Ecto neural progenitor cell (in vitro differentiated cells): ENCODE measurements around the gene EIF3D.
"Not testable (repeated sequence)": the region's sequence is repeated elsewhere in the genome, so short reads cannot be mapped to it uniquely, and the experiment has no call there.

ENCODE experiments used
- DNase-seq: peaks from one replicate; pipeline ENCODE4 v3.0.0-alpha.2; 2018; ENCODE audit warnings: low spot score

The EIF3D gene

GRCh38 chr22:36548606-36549005, 19.6 kb upstream of the EIF3D start:
- no peak for DNase-seq

- DNase-seq = no peak
Measured at GRCh38 chr22:36546932-36547331, 18.0 kb upstream of the EIF3D start.

GRCh38 chr22:36546092-36546804, 17.3 kb upstream of the EIF3D start:
- DNase-seq = peak; percentile 78

- no peak for DNase-seq
Measured at GRCh38 chr22:36544107-36544620, 15.2 kb upstream of the EIF3D start.

- DNase-seq = no peak
Measured at GRCh38 chr22:36541831-36542411, 13.0 kb upstream of the EIF3D start.

GRCh38 chr22:36540867-36541642, 12.1 kb upstream of the EIF3D start:
- no peak for DNase-seq

GRCh38 chr22:36538529-36538928, 9.6 kb upstream of the EIF3D start:
- no peak for DNase-seq

GRCh38 chr22:36536717-36537116, 7.8 kb upstream of the EIF3D start:
- DNase-seq = no peak

GRCh38 chr22:36533320-36533719, 4.4 kb upstream of the EIF3D start:
- not testable (repeated sequence) for DNase-seq

GRCh38 chr22:36532466-36532865, 3.5 kb upstream of the EIF3D start:
- no peak for DNase-seq

- DNase-seq = no peak
Measured at GRCh38 chr22:36528341-36528740, 625 bp downstream of the EIF3D start.

GRCh38 chr22:36522662-36523061, 6.3 kb downstream of the EIF3D start:
- no peak for DNase-seq

- no peak for DNase-seq
Measured at GRCh38 chr22:36520423-36520822, 8.5 kb downstream of the EIF3D start.

GRCh38 chr22:36519906-36520305, 9.1 kb downstream of the EIF3D start:
- DNase-seq = not testable (repeated sequence)

- no peak for DNase-seq
Measured at GRCh38 chr22:36514766-36515165, 14.2 kb downstream of the EIF3D start.

GRCh38 chr22:36512991-36513390, 16.0 kb downstream of the EIF3D start:
- no peak for DNase-seq

GRCh38 chr22:36512333-36512732, 16.6 kb downstream of the EIF3D start:
- DNase-seq = no peak

GRCh38 chr22:36510966-36511881, 17.7 kb downstream of the EIF3D start:
- no peak for DNase-seq

- no peak for DNase-seq
Measured at GRCh38 chr22:36510384-36510783, 18.6 kb downstream of the EIF3D start.

GRCh38 chr22:36507518-36508010, 21.4 kb downstream of the EIF3D start:
- no peak for DNase-seq

- peak; percentile 91 for DNase-seq
Measured at GRCh38 chr22:36506637-36507517, 22.1 kb downstream of the EIF3D start, which contains the start of gene FOXRED2. Gene FOXRED2, minus strand, starts transcription at chr22:36507040. Its CDS starts 618 bp downstream, at chr22:36506422.
